Uterus (tissue), 2 donors: ENCODE data around the gene EPHA6.

Source experiments
- CTCF ChIP-seq, 4 experiments: fragments of 200-600 bp in 2 of 4; fragments of 450-650 bp in 2 of 4; sonication (generic) in 2 of 4; IDR thresholded peaks; one replicate each; pipeline ENCODE4 v1.5.1; 2016 to 2019; ENCODE audit warnings: antibody characterized with exemption in 4 of 4, mild to moderate bottlenecking in 2 of 4, moderate library complexity in 1 of 4
- POLR2A ChIP-seq, 2 donors: fragments of 450-650 bp; IDR thresholded peaks; one replicate each; pipeline ENCODE4 v1.6.1; 2016; ENCODE audit warnings: antibody characterized with exemption in 2 of 2, mild to moderate bottlenecking in 1 of 2, moderate library complexity in 1 of 2

GRCh38 chr3:97161169-97161568 is 346.8 kb downstream of the EPHA6 start:
- TF ChIP-seq CTCF (IDR thresholded peaks at IDR 0.05) (no peak), POLR2A (IDR thresholded peaks at IDR 0.05) (no peak)
